ENCODE results near the gene CREB5.

CREB5 gene

DNA sequence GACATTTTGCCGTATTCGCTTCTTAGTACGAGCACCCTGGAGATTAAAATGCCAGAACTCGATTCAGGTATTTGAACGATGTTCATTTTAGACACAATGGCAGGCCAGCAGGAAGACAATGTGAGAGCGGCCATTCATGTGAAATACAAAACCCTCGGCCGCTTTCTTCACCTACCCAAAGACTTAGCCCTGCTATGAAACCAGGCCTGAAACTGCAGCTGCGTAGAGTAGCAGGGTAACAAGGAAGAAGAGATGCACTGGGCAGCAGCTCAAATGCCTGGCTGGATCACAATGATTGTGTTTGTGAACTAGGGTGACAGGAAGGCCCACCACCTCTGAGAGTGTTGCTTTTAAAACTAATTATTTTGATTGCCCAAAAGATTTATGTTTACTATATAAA lies 311.0 kb downstream of the CREB5 start:
- TF ChIP-seq, protein P1, sequence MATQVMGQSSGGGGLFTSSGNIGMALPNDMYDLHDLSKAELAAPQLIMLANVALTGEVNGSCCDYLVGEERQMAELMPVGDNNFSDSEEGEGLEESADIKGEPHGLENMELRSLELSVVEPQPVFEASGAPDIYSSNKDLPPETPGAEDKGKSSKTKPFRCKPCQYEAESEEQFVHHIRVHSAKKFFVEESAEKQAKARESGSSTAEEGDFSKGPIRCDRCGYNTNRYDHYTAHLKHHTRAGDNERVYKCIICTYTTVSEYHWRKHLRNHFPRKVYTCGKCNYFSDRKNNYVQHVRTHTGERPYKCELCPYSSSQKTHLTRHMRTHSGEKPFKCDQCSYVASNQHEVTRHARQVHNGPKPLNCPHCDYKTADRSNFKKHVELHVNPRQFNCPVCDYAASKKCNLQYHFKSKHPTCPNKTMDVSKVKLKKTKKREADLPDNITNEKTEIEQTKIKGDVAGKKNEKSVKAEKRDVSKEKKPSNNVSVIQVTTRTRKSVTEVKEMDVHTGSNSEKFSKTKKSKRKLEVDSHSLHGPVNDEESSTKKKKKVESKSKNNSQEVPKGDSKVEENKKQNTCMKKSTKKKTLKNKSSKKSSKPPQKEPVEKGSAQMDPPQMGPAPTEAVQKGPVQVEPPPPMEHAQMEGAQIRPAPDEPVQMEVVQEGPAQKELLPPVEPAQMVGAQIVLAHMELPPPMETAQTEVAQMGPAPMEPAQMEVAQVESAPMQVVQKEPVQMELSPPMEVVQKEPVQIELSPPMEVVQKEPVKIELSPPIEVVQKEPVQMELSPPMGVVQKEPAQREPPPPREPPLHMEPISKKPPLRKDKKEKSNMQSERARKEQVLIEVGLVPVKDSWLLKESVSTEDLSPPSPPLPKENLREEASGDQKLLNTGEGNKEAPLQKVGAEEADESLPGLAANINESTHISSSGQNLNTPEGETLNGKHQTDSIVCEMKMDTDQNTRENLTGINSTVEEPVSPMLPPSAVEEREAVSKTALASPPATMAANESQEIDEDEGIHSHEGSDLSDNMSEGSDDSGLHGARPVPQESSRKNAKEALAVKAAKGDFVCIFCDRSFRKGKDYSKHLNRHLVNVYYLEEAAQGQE (IDR thresholded peaks at IDR 0.05; ENCODE audit: insufficient read depth in 1 of 2, low read depth in 2 of 2, low read length in 2 of 2): no peak
- TF ChIP-seq POLR2AphosphoS5 (IDR thresholded peaks at IDR 0.05; ENCODE audit: low read depth, low read length) (no peak), FOXP2 (optimal IDR thresholded peaks at IDR 0.05; ENCODE audit: borderline replicate concordance, extremely low read depth, extremely low read length, insufficient read depth) (no peak), SIN3A (IDR thresholded peaks at IDR 0.05; ENCODE audit: borderline replicate concordance, insufficient read depth, low read length) (no peak), TAF1 (IDR thresholded peaks at IDR 0.05; ENCODE audit: borderline replicate concordance, insufficient read depth, low read length) (no peak)

- no peak for TF ChIP-seq TAF1 (IDR thresholded peaks at IDR 0.05; ENCODE audit: borderline replicate concordance, insufficient read depth, low read length)
- TF ChIP-seq POLR2AphosphoS5 (IDR thresholded peaks at IDR 0.05; ENCODE audit: low read depth, low read length): no peak
- no peak for TF ChIP-seq SIN3A (IDR thresholded peaks at IDR 0.05; ENCODE audit: borderline replicate concordance, insufficient read depth, low read length)
- TF ChIP-seq, protein P1 (IDR thresholded peaks at IDR 0.05; ENCODE audit: insufficient read depth in 1 of 2, low read depth in 2 of 2, low read length in 2 of 2): no peak
- no peak for TF ChIP-seq FOXP2 (optimal IDR thresholded peaks at IDR 0.05; ENCODE audit: borderline replicate concordance, extremely low read depth, extremely low read length, insufficient read depth)
Observed at GRCh38 chr7:28724563-28724962, 312.2 kb downstream of the CREB5 start.

DNA sequence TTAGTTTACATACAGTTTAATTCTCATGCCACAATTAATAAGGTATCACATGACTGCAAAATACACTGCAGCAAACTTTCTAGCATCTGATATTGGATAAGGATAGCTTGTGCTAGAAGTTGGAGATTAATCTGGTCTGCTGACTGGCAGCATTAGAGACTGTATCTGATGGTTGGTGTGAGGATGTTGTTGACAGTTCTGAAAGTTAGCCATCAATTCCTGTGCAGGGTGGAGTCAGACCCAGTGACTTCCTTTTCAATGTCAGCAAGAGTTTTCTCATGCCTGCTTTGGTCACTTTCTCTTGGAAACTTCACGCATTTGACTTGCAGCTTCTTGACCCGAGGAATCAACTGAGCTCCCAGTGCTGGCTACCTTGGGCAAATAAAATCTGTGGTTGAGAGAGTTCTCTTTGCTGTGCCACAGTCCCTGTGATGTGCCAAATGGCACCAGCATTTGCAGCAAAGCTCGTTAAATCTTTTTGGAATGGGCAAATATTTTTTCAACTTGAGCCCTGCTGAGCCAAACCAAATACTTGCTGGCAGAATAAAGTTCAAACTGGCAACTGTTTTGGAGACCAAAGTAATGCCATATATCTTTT lies 312.8 kb downstream of the CREB5 start:
- TF ChIP-seq, protein P1 (IDR thresholded peaks at IDR 0.05; ENCODE audit: insufficient read depth in 1 of 2, low read depth in 2 of 2, low read length in 2 of 2): no peak

- no peak for TF ChIP-seq FOXP2 (optimal IDR thresholded peaks at IDR 0.05; ENCODE audit: borderline replicate concordance, extremely low read depth, extremely low read length, insufficient read depth)
- TF ChIP-seq SIN3A (IDR thresholded peaks at IDR 0.05; ENCODE audit: borderline replicate concordance, insufficient read depth, low read length): no peak
- TF ChIP-seq POLR2AphosphoS5 (IDR thresholded peaks at IDR 0.05; ENCODE audit: low read depth, low read length): no peak
- TF ChIP-seq TAF1 (IDR thresholded peaks at IDR 0.05; ENCODE audit: borderline replicate concordance, insufficient read depth, low read length): no peak
- TF ChIP-seq, protein P1 (IDR thresholded peaks at IDR 0.05; ENCODE audit: insufficient read depth in 1 of 2, low read depth in 2 of 2, low read length in 2 of 2): no peak
Observed at GRCh38 chr7:28725911-28726310, 313.6 kb downstream of the CREB5 start.

DNA sequence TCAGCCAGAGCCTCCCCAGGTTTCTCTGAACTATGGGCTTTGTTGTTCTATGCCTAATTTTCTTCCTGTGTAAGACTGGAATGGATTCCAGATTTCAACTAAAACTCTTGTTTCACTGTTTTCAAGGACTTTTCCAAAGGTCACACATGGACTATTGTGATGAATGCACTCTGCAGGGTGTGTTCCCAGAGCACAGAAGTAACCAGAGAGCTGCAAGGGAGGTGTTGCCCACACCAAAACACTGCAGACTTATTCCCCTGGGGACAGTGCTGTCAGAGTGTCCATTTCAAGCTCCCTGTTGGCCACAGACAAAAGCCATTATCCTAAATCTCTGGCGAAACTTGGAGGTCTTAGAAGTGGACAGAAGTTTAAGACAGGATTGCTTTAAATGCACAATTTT lies 314.2 kb downstream of the CREB5 start:
- TF ChIP-seq FOXP2 (optimal IDR thresholded peaks at IDR 0.05; ENCODE audit: borderline replicate concordance, extremely low read depth, extremely low read length, insufficient read depth) (no peak), TAF1 (IDR thresholded peaks at IDR 0.05; ENCODE audit: borderline replicate concordance, insufficient read depth, low read length) (no peak)
- TF ChIP-seq, protein P1 (IDR thresholded peaks at IDR 0.05; ENCODE audit: insufficient read depth in 1 of 2, low read depth in 2 of 2, low read length in 2 of 2): no peak
